Neural progenitor cell (in vitro differentiated cells): ENCODE data around the gene RPS6KA1.
"Not testable (repeated sequence)": the region's sequence is repeated elsewhere in the genome, so short reads cannot be mapped to it uniquely, and the experiment has no call there.

Experiments
- CTCF ChIP-seq: fragments of 200-600 bp; sonication (generic); IDR thresholded peaks from 2 replicates; pipeline ENCODE4 v1.5.1; 2017; ENCODE audit warnings: antibody characterized with exemption, mild to moderate bottlenecking
- EZH2 ChIP-seq: fragments of 200-600 bp; sonication (generic); IDR thresholded peaks from 2 replicates; pipeline ENCODE4 v1.6.1; 2017; ENCODE audit warnings: antibody characterized with exemption, mild to moderate bottlenecking, moderate library complexity
- EZH2phosphoT487 ChIP-seq: fragments of 200-600 bp; sonication (generic); IDR thresholded peaks from 2 replicates; pipeline ENCODE4 v1.6.1; 2017; ENCODE audit warnings: antibody characterized with exemption

GRCh38 chr1:26612627-26613026 is 83.1 kb downstream of the RPS6KA1 start:
- TF ChIP-seq CTCF, EZH2, EZH2phosphoT487: not testable (repeated sequence)
